Effector memory CD8-positive, alpha-beta T cell (primary cell): ENCODE measurements around the gene ATP5ME.
A peak's percentile ranks its signal among the peaks of the same experiment; 100 is the strongest.

Source experiments
- ATAC-seq: fragments of 150-1000 bp; cut with Tn5 transposase; replicated peaks from 2 replicates; pipeline ENCODE4 v1.10.0; 2021; ENCODE audit warnings: mild to moderate bottlenecking, moderate library complexity
- DNase-seq, 3 experiments: peaks; one replicate each; pipeline ENCODE4 v3.0.0; 2021
- H3K27ac Mint-ChIP-seq, 2 donors: one replicate each; pipeline ENCODE4 v1.8.0; 2022; ENCODE audit warnings: mild to moderate bottlenecking in 2 of 2, mixed read lengths in 2 of 2, moderate library complexity in 2 of 2
- H3K27me3 Mint-ChIP-seq, 2 donors: one replicate each; pipeline ENCODE4 v1.8.0; 2022; ENCODE audit warnings: mixed read lengths in 2 of 2
- H3K36me3 Mint-ChIP-seq: one replicate; pipeline ENCODE4 v1.8.0; 2022; ENCODE audit warnings: mild to moderate bottlenecking, moderate library complexity, mixed read lengths; ENCODE audit not compliant: insufficient read depth
- H3K4me1 Mint-ChIP-seq, 2 donors: one replicate each; pipeline ENCODE4 v1.8.0; 2022; ENCODE audit warnings: low read depth in 2 of 2, mixed read lengths in 2 of 2
- H3K4me3 Mint-ChIP-seq, 2 donors: one replicate each; pipeline ENCODE4 v1.8.0; 2022; ENCODE audit warnings: mild to moderate bottlenecking in 2 of 2, mixed read lengths in 2 of 2, moderate library complexity in 2 of 2
- H3K9me3 Mint-ChIP-seq, 2 donors: one replicate each; pipeline ENCODE4 v1.8.0; 2022; ENCODE audit warnings: mixed read lengths in 2 of 2

The ATP5ME gene

DNA sequence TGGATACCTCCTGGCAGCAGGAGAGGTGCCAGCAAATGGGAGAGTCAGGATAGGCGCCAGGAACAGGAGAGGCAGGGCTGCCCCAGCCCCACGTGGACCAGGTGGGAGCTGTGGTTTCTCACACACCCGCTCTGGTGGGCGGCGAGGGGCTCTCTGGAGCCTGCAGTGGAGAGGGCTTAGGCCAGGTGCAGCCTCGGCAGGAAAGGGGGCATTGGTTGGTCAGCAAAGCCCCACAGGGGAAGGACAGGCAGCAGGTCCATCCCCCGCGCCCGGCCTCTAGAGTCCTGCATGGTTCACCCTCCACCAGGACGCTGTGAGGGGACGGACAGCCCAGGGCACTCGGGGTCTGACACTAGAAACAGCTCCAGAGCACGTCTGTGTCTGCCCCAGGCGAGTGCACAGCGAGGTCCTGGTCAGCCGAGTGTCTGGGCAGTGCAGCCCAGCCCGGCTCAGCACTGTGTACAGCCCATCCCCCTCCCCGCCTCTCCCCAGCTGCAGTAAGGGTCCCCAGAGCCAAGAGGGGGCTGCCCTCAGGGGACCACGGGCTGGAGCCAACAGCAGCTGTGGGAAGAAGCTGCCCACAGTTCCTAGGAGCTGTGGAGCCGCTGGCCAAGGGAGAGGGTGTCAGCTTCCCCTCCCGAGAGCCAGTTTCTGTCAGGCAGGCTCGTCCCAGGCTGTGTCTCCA lies 8.2 kb downstream of the ATP5ME start:
- Mint-ChIP-seq H3K36me3 (peaks cover 17% of the 10 kb centered on the region), H3K27me3 (no peaks in the 10 kb centered on the region), H3K9me3 (no peaks in the 10 kb centered on the region), H3K4me3 (peak overlapping the region in 1 of 2 donors; percentile 83), H3K27ac (no peak overlapping the region), H3K4me1 (peaks cover 0 to 11% of the 10 kb centered on the region in 2 donors)
- ATAC-seq, result no peak
- DNase-seq, result no peak

DNA sequence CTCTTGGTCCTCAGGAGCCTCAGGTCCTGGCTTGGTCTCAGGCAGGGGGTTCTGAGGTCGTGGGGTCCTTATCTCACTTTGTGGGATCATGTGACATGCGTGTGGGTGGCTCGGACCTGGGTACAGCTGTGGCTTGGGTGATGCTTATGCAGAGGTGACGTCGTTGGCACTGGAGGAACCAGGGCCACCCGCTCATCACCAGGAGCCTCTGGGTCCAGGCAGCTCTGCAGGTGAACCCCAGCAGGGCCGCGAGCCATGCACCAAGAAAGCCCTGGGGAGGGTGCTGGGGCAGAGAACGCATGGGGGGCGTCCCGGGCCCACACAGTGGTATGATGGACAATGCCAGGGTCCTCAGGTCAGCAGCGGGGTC lies 8.7 kb downstream of the ATP5ME start:
- Mint-ChIP-seq H3K4me3 (peak overlapping the region; percentile 17 to 83), H3K27ac (peak overlapping the region in 1 of 2 donors; percentile 93), H3K27me3 (no peaks in the 10 kb centered on the region), H3K9me3 (no peaks in the 10 kb centered on the region), H3K36me3 (peaks cover 18% of the 10 kb centered on the region), H3K4me1 (peaks cover 0 to 11% of the 10 kb centered on the region in 2 donors)
- DNase-seq, result no peak
- ATAC-seq, result no peak

GRCh38 chr4:664713-665231 lies 9.3 kb downstream of the ATP5ME start:
- Mint-ChIP-seq H3K9me3 (no peaks in the 10 kb centered on the region), H3K27me3 (no peaks in the 10 kb centered on the region), H3K4me3 (peak overlapping the region; percentile 82 to 83), H3K27ac (peak overlapping the region; percentile 52 to 93), H3K4me1 (peaks cover 0 to 14% of the 10 kb centered on the region in 2 donors), H3K36me3 (peaks cover 22% of the 10 kb centered on the region)
- ATAC-seq (no peak), DNase-seq (no peak)

DNA sequence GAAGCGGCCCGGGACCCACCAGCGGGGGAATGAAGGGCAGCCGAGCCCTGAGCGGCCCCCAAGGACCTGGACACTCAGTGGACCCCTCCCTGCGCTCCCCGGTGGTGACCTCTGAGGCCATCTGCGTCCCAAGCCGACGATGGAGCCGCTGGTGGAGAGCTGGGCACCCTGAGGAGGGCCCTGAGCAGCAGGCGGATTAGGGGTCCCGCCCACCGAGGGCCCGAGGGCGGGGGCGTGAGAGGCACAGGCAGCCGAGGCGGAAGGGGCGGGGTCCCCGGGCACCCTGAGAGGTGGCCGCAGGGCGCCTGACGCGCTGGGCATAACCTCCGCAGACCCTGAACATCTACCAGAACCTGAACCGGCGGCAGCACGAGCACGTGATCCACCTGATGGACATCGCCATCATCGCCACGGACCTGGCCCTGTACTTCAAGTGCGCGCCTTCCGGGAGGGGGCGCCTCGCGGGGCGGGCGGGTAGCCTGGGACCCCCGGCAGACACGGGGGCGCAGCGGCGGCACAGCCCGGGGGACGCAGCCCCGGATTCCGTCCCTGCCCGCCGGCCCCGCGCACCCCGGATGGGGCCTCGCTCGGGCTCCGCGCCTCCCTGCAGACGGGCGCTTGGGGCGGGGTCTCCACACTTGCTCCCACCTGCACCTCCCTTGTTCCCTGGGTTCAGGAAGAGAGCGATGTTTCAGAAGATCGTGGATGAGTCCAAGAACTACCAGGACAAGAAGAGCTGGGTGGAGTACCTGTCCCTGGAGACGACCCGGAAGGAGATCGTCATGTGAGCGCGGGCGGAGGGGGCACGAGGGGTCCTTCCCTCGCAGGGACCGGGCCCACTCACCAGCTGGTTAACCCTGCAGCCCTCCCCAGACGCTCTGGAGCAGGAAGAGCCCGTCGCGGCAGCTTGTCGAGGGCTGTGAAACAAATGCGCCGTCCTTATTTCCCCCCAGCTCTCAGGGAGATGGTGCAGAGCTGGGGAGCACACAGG lies 10.3 kb downstream of the ATP5ME start:
- ATAC-seq (peak; percentile 93), DNase-seq (peak; percentile 66 to 74 (median 72))
- peaks cover 0 to 19% of the 10 kb centered on the region in 2 donors for H3K4me1 Mint-ChIP-seq
- H3K4me3 Mint-ChIP-seq, result peak overlapping the region; percentile 82 to 83
- H3K27me3 Mint-ChIP-seq, result no peaks in the 10 kb centered on the region
- H3K36me3 Mint-ChIP-seq, result peaks cover 22% of the 10 kb centered on the region
- no peaks in the 10 kb centered on the region for H3K9me3 Mint-ChIP-seq
- H3K27ac Mint-ChIP-seq, result peak overlapping the region; percentile 52 to 93

DNA sequence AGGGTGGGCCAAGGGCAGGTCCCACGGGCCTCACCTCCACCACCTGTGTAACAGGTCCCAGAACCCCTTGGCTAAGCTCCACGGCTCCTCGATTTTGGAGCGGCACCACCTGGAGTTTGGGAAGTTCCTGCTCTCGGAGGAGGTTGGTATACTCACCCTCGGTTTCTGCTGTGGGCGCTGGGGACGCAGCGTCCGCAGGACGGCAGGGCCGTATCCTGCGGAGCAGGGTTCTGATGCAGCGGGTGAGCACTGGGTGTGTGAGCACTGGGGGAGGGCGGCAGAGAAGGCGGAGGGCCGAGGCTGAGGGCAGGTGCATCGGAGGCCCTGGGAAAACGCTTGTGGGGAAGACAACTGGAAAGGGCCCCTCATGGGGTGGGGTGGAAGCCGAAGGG lies 11.0 kb downstream of the ATP5ME start:
- ATAC-seq (no peak), DNase-seq (no peak)
- peaks cover 0 to 19% of the 10 kb centered on the region in 2 donors for H3K4me1 Mint-ChIP-seq
- H3K4me3 Mint-ChIP-seq, result peak overlapping the region; percentile 82 to 83
- no peaks in the 10 kb centered on the region for H3K27me3 Mint-ChIP-seq
- H3K9me3 Mint-ChIP-seq, result no peaks in the 10 kb centered on the region
- H3K27ac Mint-ChIP-seq, result peak overlapping the region in 1 of 2 donors; percentile 93
- peaks cover 22% of the 10 kb centered on the region for H3K36me3 Mint-ChIP-seq

GRCh38 chr4:661881-662761 lies 12.0 kb downstream of the ATP5ME start:
- peak overlapping the region in 1 of 2 donors; percentile 93 for H3K27ac Mint-ChIP-seq

DNA sequence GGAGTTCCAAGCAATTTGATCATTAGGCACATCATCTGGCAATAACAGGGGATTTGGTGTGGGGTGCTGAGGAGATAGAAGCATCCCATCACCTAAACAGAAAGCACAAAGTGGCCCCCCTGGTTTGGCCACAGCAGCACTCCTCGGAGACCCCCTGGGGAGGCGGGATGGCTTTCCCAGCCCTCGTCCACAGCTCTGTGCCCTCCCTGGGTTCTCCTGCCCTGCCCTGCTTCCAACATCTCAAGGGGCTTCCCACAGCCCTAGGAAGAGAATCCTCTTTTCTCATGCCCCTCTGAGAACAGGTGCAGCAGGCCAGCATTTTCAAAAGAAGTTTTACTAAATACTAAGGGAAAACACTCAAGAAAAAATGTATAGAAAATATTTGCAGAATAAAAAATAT lies 12.8 kb downstream of the ATP5ME start:
- H3K36me3 Mint-ChIP-seq, result peaks cover 22% of the 10 kb centered on the region
- H3K4me1 Mint-ChIP-seq, result peaks cover 0 to 21% of the 10 kb centered on the region in 2 donors
- H3K9me3 Mint-ChIP-seq, result no peaks in the 10 kb centered on the region
- no peak overlapping the region for H3K27ac Mint-ChIP-seq
- ATAC-seq, result no peak
- no peak overlapping the region for H3K4me3 Mint-ChIP-seq
- no peak for DNase-seq
- no peaks in the 10 kb centered on the region for H3K27me3 Mint-ChIP-seq

More at GRCh38 chr4:661881-662761, 12.0 kb downstream of the ATP5ME start:
- Mint-ChIP-seq H3K36me3 (peaks cover 22% of the 10 kb centered on the region), H3K9me3 (no peaks in the 10 kb centered on the region), H3K4me1 (peaks cover 0 to 19% of the 10 kb centered on the region in 2 donors), H3K27me3 (no peaks in the 10 kb centered on the region), H3K4me3 (peak overlapping the region; percentile 82 to 83)
- DNase-seq (no peak), ATAC-seq (no peak)

DNA sequence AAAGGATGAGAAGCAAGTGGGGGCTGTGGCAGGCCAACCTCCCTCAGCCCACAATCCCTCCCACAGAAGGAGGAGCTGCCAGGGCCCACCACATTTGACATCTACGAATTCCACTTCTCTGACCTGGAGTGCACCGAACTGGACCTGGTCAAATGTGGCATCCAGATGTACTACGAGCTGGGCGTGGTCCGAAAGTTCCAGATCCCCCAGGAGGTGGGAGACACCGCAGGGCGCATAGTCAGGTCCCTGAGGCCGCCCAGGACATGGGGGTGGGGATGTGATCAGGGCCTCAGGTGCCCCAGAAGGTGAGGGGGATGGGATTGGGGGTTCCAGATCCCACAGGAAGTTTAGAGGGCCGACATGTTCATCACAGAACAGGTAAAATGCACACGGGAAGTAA lies 13.7 kb downstream of the ATP5ME start:
- H3K4me3 Mint-ChIP-seq, result no peak overlapping the region
- H3K4me1 Mint-ChIP-seq, result peaks cover 0 to 19% of the 10 kb centered on the region in 2 donors
- H3K27me3 Mint-ChIP-seq, result peaks cover 0 to 7% of the 10 kb centered on the region in 2 donors
- ATAC-seq, result no peak
- H3K27ac Mint-ChIP-seq, result peak overlapping the region in 1 of 2 donors; percentile 66
- no peak for DNase-seq
- H3K9me3 Mint-ChIP-seq, result no peaks in the 10 kb centered on the region
- peaks cover 22% of the 10 kb centered on the region for H3K36me3 Mint-ChIP-seq

DNA sequence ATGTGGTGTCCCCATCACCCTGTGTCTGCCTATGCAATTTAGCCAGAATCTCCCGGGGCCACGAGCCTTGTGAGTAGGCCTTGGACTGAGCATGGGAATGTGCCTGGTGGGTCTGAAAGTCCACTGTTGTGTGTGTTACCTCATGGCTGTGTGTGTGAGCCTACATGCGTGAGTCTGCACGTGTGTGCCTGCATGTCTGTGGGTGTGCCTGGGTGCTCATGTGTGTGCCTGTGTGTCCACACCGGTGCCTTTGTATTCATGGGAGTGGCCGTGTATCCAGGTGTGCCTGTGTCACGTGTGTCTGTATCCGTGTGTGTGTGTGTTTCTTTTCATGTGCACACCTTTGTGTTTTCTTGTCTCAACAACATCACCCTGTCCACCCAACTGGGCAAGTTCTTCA lies 14.2 kb downstream of the ATP5ME start:
- peaks cover 22% of the 10 kb centered on the region for H3K36me3 Mint-ChIP-seq
- DNase-seq (no peak), ATAC-seq (no peak)
- no peaks in the 10 kb centered on the region for H3K9me3 Mint-ChIP-seq
- peaks cover 0 to 7% of the 10 kb centered on the region in 2 donors for H3K27me3 Mint-ChIP-seq
- H3K4me1 Mint-ChIP-seq, result peaks cover 0 to 17% of the 10 kb centered on the region in 2 donors
- H3K4me3 Mint-ChIP-seq, result no peak overlapping the region
- peak overlapping the region in 1 of 2 donors; percentile 66 for H3K27ac Mint-ChIP-seq

GRCh38 chr4:658681-659667 lies 15.1 kb downstream of the ATP5ME start:
- Mint-ChIP-seq H3K27me3 (peaks cover 0 to 7% of the 10 kb centered on the region in 2 donors), H3K36me3 (peaks cover 17% of the 10 kb centered on the region), H3K4me1 (peaks cover 0 to 15% of the 10 kb centered on the region in 2 donors), H3K9me3 (no peaks in the 10 kb centered on the region), H3K4me3 (no peak overlapping the region), H3K27ac (no peak overlapping the region)
- DNase-seq, result no peak
- ATAC-seq, result no peak

GRCh38 chr4:657834-658667 lies 16.0 kb downstream of the ATP5ME start:
- Mint-ChIP-seq H3K27me3 (peaks cover 0 to 9% of the 10 kb centered on the region in 2 donors), H3K4me1 (peaks cover 0 to 14% of the 10 kb centered on the region in 2 donors), H3K27ac (no peak overlapping the region), H3K36me3 (peaks cover 13% of the 10 kb centered on the region), H3K9me3 (no peaks in the 10 kb centered on the region), H3K4me3 (no peak overlapping the region)
- no peak for DNase-seq
- no peak for ATAC-seq
